Fibroblast of lung (primary cell): ENCODE results near the gene FOXF2. TPM values are rescaled to one million over a fixed set of nuclear protein-coding genes. Genes with fewer than 3 reads are reported as not detected.
"Not testable (repeated sequence)": the region's sequence is repeated elsewhere in the genome, so short reads cannot be mapped to it uniquely, and the experiment has no call there.

Experiments used
- DNase-seq, 2 donors: peaks; one replicate each; pipeline versions ENCODE4 v3.0.0 to v3.0.0-alpha.2; 2010; ENCODE audit warnings: low read depth in 2 of 2
- H2AFZ ChIP-seq: 2 replicates; pipeline ENCODE4 v1.5.1; 2012; ENCODE audit warnings: low read length, control low read depth, inconsistent platforms
- H3K27ac ChIP-seq: 2 replicates; pipeline ENCODE4 v1.5.1; 2011; ENCODE audit warnings: low read length, control low read depth; ENCODE audit not compliant: insufficient read depth
- H3K27me3 ChIP-seq: 2 replicates; pipeline ENCODE4 v1.5.1; 2011; ENCODE audit warnings: mild to moderate bottlenecking, low read length; ENCODE audit not compliant: control insufficient read depth, insufficient read depth
- H3K36me3 ChIP-seq: 2 replicates; pipeline ENCODE4 v1.5.1; 2011; ENCODE audit warnings: low read length; ENCODE audit not compliant: control insufficient read depth, insufficient read depth
- H3K4me1 ChIP-seq: 2 replicates; pipeline ENCODE4 v1.5.1; 2011; ENCODE audit warnings: low read length; ENCODE audit not compliant: control insufficient read depth, insufficient read depth; ENCODE audit errors: extremely low read depth
- H3K4me2 ChIP-seq: 2 replicates; pipeline ENCODE4 v1.5.1; 2011; ENCODE audit warnings: low read length, control low read depth; ENCODE audit not compliant: insufficient read depth; ENCODE audit errors: extremely low read depth
- H3K4me3 ChIP-seq, 4 experiments: fragments of 200-600 bp in 1 of 4; sonication (generic) in 1 of 4; replicated peaks in 1 of 4; 2 replicates each; pipeline ENCODE4 v1.5.1; 2011 to 2016; ENCODE audit warnings: low read length in 4 of 4, low read depth in 3 of 4, mild to moderate bottlenecking in 3 of 4, control low read depth in 2 of 4, inconsistent platforms in 1 of 4, mixed read lengths in 1 of 4; ENCODE audit not compliant: insufficient read depth in 1 of 4; ENCODE audit errors: control extremely low read depth in 1 of 4
- H3K79me2 ChIP-seq: 2 replicates; pipeline ENCODE4 v1.5.1; 2012; ENCODE audit warnings: mild to moderate bottlenecking, low read length, inconsistent platforms; ENCODE audit not compliant: control insufficient read depth, insufficient read depth
- H3K9ac ChIP-seq: 2 replicates; pipeline ENCODE4 v1.5.1; 2011; ENCODE audit warnings: mild to moderate bottlenecking, low read length, control low read depth; ENCODE audit not compliant: insufficient read depth
- H3K9me3 ChIP-seq: 2 replicates; pipeline ENCODE4 v1.5.1; 2012; ENCODE audit warnings: low read depth, low read length; ENCODE audit not compliant: control insufficient read depth, insufficient read depth
- H4K20me1 ChIP-seq: 2 replicates; pipeline ENCODE4 v1.5.1; 2011; ENCODE audit warnings: low read length; ENCODE audit not compliant: control insufficient read depth, insufficient read depth; ENCODE audit errors: extremely low read depth
- EZH2 ChIP-seq: IDR thresholded peaks from 2 replicates; pipeline ENCODE4 v1.5.1; 2012; ENCODE audit warnings: low read length, control low read depth, mild to moderate bottlenecking; ENCODE audit errors: missing control alignments
- polyA plus RNA-seq, 2 donors: library from polyadenylated mRNA; depleted of rRNA in 1 of 2; stranded (reverse) in 1 of 2; unstranded in 1 of 2; fragments of >200 nt; gene quantifications; 2 replicates each; pipeline ENCODE4 v1.2.1, GENCODE V29; 2011 to 2012; ENCODE audit warnings: missing spikeins in 1 of 2
- total RNA-seq: library from RNA; depleted of rRNA; stranded (reverse); fragments of >200 nt; gene quantifications from 2 replicates; pipeline ENCODE4 v1.2.1, GENCODE V29; 2014
- TF ChIP-seq, protein P1 (sequence below), 2 donors: IDR thresholded peaks in 1 of 2; conservative IDR thresholded peaks in 1 of 2; 1 replicate in 1 of 2; 2 replicates in 1 of 2; pipeline ENCODE4 v1.5.1; 2011 to 2012; ENCODE audit warnings: low read length in 2 of 2, control low read depth in 1 of 2, inconsistent platforms in 1 of 2, low read depth in 1 of 2, mild to moderate bottlenecking in 1 of 2

FOXF2 gene
- total and polyA plus RNA-seq, 2 donors (not counting 1 experiment from before 2014, with no cell fraction given) = 32.9 to 42.5 TPM

DNA sequence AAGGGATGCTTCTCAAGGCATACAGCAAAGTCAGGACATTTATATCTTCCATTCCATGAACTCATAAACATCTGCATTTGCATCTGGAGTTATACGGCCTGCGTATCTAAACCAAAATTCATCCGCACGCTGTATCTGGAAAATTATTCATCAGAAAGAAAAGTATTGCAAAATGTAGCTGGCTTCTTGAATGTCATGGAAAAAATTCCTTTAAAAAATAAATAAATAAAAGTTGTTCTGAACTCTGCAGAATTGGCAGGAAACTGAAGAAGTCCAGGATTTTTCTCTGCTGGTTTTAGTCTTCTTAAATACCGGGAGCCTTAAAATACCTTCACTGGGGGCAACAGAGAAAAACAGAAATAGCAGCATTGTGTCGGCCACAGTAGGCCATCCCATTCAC is 23.7 kb upstream of the FOXF2 start:
- Histone ChIP-seq H2AFZ (no peak overlapping the region), H3K4me1 (peaks cover 17% of the 10 kb centered on the region), H3K9me3 (no peaks in the 10 kb centered on the region), H3K27ac (peak overlapping the region; percentile 17), H3K4me3 (no peak overlapping the region), H3K27me3 (no peaks in the 10 kb centered on the region), H3K9ac (no peak overlapping the region), H3K79me2 (no peaks in the 10 kb centered on the region), H4K20me1 (no peaks in the 10 kb centered on the region), H3K36me3 (no peaks in the 10 kb centered on the region), H3K4me2 (no peak overlapping the region)
- TF ChIP-seq EZH2 = no peak
- TF ChIP-seq, protein P1, sequence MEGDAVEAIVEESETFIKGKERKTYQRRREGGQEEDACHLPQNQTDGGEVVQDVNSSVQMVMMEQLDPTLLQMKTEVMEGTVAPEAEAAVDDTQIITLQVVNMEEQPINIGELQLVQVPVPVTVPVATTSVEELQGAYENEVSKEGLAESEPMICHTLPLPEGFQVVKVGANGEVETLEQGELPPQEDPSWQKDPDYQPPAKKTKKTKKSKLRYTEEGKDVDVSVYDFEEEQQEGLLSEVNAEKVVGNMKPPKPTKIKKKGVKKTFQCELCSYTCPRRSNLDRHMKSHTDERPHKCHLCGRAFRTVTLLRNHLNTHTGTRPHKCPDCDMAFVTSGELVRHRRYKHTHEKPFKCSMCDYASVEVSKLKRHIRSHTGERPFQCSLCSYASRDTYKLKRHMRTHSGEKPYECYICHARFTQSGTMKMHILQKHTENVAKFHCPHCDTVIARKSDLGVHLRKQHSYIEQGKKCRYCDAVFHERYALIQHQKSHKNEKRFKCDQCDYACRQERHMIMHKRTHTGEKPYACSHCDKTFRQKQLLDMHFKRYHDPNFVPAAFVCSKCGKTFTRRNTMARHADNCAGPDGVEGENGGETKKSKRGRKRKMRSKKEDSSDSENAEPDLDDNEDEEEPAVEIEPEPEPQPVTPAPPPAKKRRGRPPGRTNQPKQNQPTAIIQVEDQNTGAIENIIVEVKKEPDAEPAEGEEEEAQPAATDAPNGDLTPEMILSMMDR (conservative IDR thresholded peaks at IDR 0.05 in 1 of 2, IDR thresholded peaks at IDR 0.05 in 1 of 2; ENCODE audit: low read depth in 1 of 2, low read length in 2 of 2) = no peak
- peak in 1 of 2 donors; percentile 69 for DNase-seq

GRCh38 chr6:1367771-1368170 is 21.6 kb upstream of the FOXF2 start:
- Histone ChIP-seq H2AFZ (no peak overlapping the region), H3K4me2 (no peak overlapping the region), H3K27me3 (no peaks in the 10 kb centered on the region), H3K36me3 (no peaks in the 10 kb centered on the region), H3K9ac (no peak overlapping the region), H3K4me3 (no peak overlapping the region), H3K9me3 (no peaks in the 10 kb centered on the region), H3K79me2 (no peaks in the 10 kb centered on the region), H4K20me1 (no peaks in the 10 kb centered on the region), H3K27ac (no peak overlapping the region), H3K4me1 (peaks cover 17% of the 10 kb centered on the region)
- no peak for DNase-seq
- TF ChIP-seq EZH2 = no peak
- TF ChIP-seq, protein P1 (conservative IDR thresholded peaks at IDR 0.05 in 1 of 2, IDR thresholded peaks at IDR 0.05 in 1 of 2; ENCODE audit: low read depth in 1 of 2, low read length in 2 of 2) = no peak

GRCh38 chr6:1368940-1369339 is 20.4 kb upstream of the FOXF2 start:
- no peak for DNase-seq
- Histone ChIP-seq H3K4me3 (no peak overlapping the region), H3K4me2 (no peak overlapping the region), H3K9me3 (no peaks in the 10 kb centered on the region), H3K27me3 (no peaks in the 10 kb centered on the region), H3K9ac (no peak overlapping the region), H2AFZ (no peak overlapping the region), H3K36me3 (no peaks in the 10 kb centered on the region), H3K4me1 (peaks cover 17% of the 10 kb centered on the region), H4K20me1 (no peaks in the 10 kb centered on the region), H3K27ac (no peak overlapping the region), H3K79me2 (no peaks in the 10 kb centered on the region)
- TF ChIP-seq, protein P1 (conservative IDR thresholded peaks at IDR 0.05 in 1 of 2, IDR thresholded peaks at IDR 0.05 in 1 of 2; ENCODE audit: low read depth in 1 of 2, low read length in 2 of 2) = no peak
- no peak for TF ChIP-seq EZH2

GRCh38 chr6:1369695-1370094 is 19.7 kb upstream of the FOXF2 start:
- H3K9me3 ChIP-seq, H4K20me1 ChIP-seq, H3K4me3 ChIP-seq, H3K9ac ChIP-seq, H3K79me2 ChIP-seq, H2AFZ ChIP-seq, H3K27me3 ChIP-seq, H3K4me2 ChIP-seq, DNase-seq, H3K27ac ChIP-seq, H3K36me3 ChIP-seq: not testable (repeated sequence)
- H3K4me1 ChIP-seq = peaks cover 14% of the 10 kb centered on the region
